ENCODE results near the gene MAD1L1.

DNA sequence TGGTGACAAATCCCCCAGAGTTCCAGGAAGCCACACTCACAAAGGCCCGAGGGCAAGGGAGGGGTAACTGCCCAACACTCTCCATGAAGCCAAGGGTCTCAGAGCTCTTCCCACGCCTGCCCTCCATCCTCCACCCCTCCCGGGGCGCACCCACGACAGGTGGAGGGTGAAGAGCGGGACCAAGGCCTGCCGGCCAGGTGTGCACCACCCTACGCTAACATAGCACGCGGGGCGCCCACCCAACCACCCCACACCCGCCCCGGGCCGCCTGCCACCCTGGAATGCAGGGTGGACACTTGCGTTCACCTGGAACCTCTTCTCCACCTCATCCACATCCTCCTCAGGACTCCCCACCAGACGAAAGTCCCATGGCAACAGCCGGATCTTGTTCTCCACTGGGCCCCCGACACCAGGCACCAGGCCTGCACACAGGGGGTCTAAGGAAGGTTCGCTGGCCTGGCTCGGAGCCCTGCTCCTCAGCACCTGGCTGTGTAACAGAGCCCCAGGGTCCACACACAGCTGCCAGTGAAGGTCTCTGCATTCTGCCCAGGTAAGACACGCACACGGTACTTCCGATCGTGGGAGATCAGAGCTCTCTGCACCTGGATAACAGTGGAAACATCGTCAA, 32.7 kb downstream of the MAD1L1 start:
- no peak for TF ChIP-seq CTCF (IDR thresholded peaks at IDR 0.05)
- no peak for TF ChIP-seq POLR2AphosphoS5 (IDR thresholded peaks at IDR 0.05)
